ENCODE results near the gene PAK5. TPM values are rescaled to one million over a fixed set of nuclear protein-coding genes. Genes with fewer than 3 reads are reported as not detected.

The PAK5 gene
- total and polyA plus RNA-seq, 9 of the 15 experiments (the other 6 are each of a cell fraction or from before 2014, with no cell fraction given): not detected

- DNase-seq (ENCODE audit: extremely low read depth in 1 of 4, low spot score in 3 of 4): no peak
- H3K4me1 ChIP-seq (replicated peaks in 1 of 2; ENCODE audit: control insufficient read depth in 2 of 2, insufficient read depth in 2 of 2, low read length in 2 of 2): no peaks in the 10 kb centered on the region
- no peaks in the 10 kb centered on the region for H4K20me1 ChIP-seq (replicated peaks; ENCODE audit: control insufficient read depth, insufficient read depth, low read length)
- no peak for FAIRE-seq
- H3K4me3 ChIP-seq: no peak overlapping the region
- H3K27me3 ChIP-seq (ENCODE audit: control insufficient read depth in 2 of 2, insufficient read depth in 2 of 2, low read length in 2 of 2): no peaks in the 10 kb centered on the region
- TF ChIP-seq TCF7 (IDR thresholded peaks at IDR 0.05; ENCODE audit: borderline replicate concordance): no peak
- no peak for TF ChIP-seq SNIP1 (IDR thresholded peaks at IDR 0.05; ENCODE audit: low read depth)
- no peak for TF ChIP-seq KDM4B (IDR thresholded peaks at IDR 0.05; ENCODE audit: borderline replicate concordance in 2 of 2, low read depth in 1 of 2)
- no peak for TF ChIP-seq MBD2 (IDR thresholded peaks at IDR 0.05; ENCODE audit: borderline replicate concordance, low read depth)
- TF ChIP-seq FOXK2 (conservative IDR thresholded peaks at IDR 0.05 in 1 of 2, IDR thresholded peaks at IDR 0.05 in 1 of 2; ENCODE audit: low read depth in 2 of 2): no peak
- no peak for TF ChIP-seq ZNF668 (CRISPR knock-in tag; IDR thresholded peaks at IDR 0.05)
- no peak for TF ChIP-seq RBM22 (IDR thresholded peaks at IDR 0.05; ENCODE audit: low read depth, low read length, poor library complexity, severe bottlenecking)
- no peak for TF ChIP-seq DIDO1 (tag; IDR thresholded peaks at IDR 0.05; ENCODE audit: low read depth)
- no peak for TF ChIP-seq SMARCE1 (IDR thresholded peaks at IDR 0.05)
- TF ChIP-seq, protein P1, sequence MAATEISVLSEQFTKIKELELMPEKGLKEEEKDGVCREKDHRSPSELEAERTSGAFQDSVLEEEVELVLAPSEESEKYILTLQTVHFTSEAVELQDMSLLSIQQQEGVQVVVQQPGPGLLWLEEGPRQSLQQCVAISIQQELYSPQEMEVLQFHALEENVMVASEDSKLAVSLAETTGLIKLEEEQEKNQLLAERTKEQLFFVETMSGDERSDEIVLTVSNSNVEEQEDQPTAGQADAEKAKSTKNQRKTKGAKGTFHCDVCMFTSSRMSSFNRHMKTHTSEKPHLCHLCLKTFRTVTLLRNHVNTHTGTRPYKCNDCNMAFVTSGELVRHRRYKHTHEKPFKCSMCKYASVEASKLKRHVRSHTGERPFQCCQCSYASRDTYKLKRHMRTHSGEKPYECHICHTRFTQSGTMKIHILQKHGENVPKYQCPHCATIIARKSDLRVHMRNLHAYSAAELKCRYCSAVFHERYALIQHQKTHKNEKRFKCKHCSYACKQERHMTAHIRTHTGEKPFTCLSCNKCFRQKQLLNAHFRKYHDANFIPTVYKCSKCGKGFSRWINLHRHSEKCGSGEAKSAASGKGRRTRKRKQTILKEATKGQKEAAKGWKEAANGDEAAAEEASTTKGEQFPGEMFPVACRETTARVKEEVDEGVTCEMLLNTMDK (IDR thresholded peaks at IDR 0.05; ENCODE audit: borderline replicate concordance, insufficient read depth, low read depth, low read length, poor library complexity, severe bottlenecking): no peak
- TF ChIP-seq, protein P2, sequence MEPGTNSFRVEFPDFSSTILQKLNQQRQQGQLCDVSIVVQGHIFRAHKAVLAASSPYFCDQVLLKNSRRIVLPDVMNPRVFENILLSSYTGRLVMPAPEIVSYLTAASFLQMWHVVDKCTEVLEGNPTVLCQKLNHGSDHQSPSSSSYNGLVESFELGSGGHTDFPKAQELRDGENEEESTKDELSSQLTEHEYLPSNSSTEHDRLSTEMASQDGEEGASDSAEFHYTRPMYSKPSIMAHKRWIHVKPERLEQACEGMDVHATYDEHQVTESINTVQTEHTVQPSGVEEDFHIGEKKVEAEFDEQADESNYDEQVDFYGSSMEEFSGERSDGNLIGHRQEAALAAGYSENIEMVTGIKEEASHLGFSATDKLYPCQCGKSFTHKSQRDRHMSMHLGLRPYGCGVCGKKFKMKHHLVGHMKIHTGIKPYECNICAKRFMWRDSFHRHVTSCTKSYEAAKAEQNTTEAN (CRISPR knock-in tag; IDR thresholded peaks at IDR 0.05): no peak
- no peak for TF ChIP-seq ZNF764 (CRISPR knock-in tag; IDR thresholded peaks at IDR 0.05; ENCODE audit: low read depth)
- no peak for TF ChIP-seq SRSF9 (IDR thresholded peaks at IDR 0.05; ENCODE audit: borderline replicate concordance, low read depth, low read length)
- TF ChIP-seq HDAC2 (IDR thresholded peaks at IDR 0.05): no peak
- no peak for TF ChIP-seq HCFC1 (IDR thresholded peaks at IDR 0.05; ENCODE audit: low read depth, low read length)
- TF ChIP-seq MXD1 (CRISPR knock-in tag; IDR thresholded peaks at IDR 0.05; ENCODE audit: borderline replicate concordance, poor library complexity, severe bottlenecking): no peak
- TF ChIP-seq ZNF146 (CRISPR knock-in tag; IDR thresholded peaks at IDR 0.05; ENCODE audit: unreplicated experiment): no peak
- no peak overlapping the region for H3K27ac ChIP-seq (ENCODE audit: extremely low read depth, low read depth, low read length)
- H3K36me3 ChIP-seq (ENCODE audit: control insufficient read depth, insufficient read depth, low read length): no peaks in the 10 kb centered on the region
- no peak overlapping the region for H3K9ac ChIP-seq (ENCODE audit: insufficient read depth in 1 of 2, low read depth in 2 of 2, low read length in 2 of 2)
- CTCF ChIA-PET (ENCODE audit: low intra/inter-chr PET ratio): interaction anchor here (0.6 kb wide), 1 partner anchor 9 kb away, joined by 3 read pairs; no protein-coding TSS in a partner anchor
- no peak for ATAC-seq
- H3K9me1 ChIP-seq (ENCODE audit: control insufficient read depth, insufficient read depth, low read length): no peaks in the 10 kb centered on the region
- no peaks in the 10 kb centered on the region for H3K79me2 ChIP-seq (ENCODE audit: control insufficient read depth, insufficient read depth, low read length)
- H3K4me2 ChIP-seq (ENCODE audit: insufficient read depth, low read length): no peak overlapping the region
- POLR2A ChIA-PET: no interaction called here
- H3K9me3 ChIP-seq (replicated peaks; ENCODE audit: control insufficient read depth, insufficient read depth, low read depth, low read length): no peaks in the 10 kb centered on the region
- H2AFZ ChIP-seq (ENCODE audit: low read depth, low read length): no peak overlapping the region
- intact Hi-C loops (cut with micrococcal nuclease): no loop called here
- in situ Hi-C loops (cut with MboI): no loop called here
- no TSS peak for BruUV-seq (replicated peaks)
Measured at GRCh38 chr20:9634327-9634726, 204.5 kb downstream of the PAK5 start.
